ACC112 (cell line): ENCODE measurements around the gene MCC.

Experiments used
- H2AFZ ChIP-seq: fragments of 200-600 bp; sonication (generic); one replicate; pipeline ENCODE4 v1.6.0; 2017; ENCODE audit warnings: antibody characterized with exemption, low read length; ENCODE audit not compliant: unreplicated experiment
- H3K27ac ChIP-seq: fragments of 200-600 bp; sonication (generic); 2 replicates; pipeline ENCODE4 v1.5.1; 2014; ENCODE audit warnings: low read depth, mild to moderate bottlenecking, antibody characterized with exemption, low read length, moderate library complexity
- H3K27me3 ChIP-seq: fragments of 200-600 bp; sonication (generic); 2 replicates; pipeline ENCODE4 v1.6.1; 2014; ENCODE audit warnings: mild to moderate bottlenecking, antibody characterized with exemption, low read length, moderate library complexity, mixed read lengths; ENCODE audit not compliant: insufficient read depth
- H3K36me3 ChIP-seq: fragments of 200-600 bp; sonication (generic); 2 replicates; pipeline ENCODE4 v1.6.1; 2016; ENCODE audit warnings: mild to moderate bottlenecking, antibody characterized with exemption, low read length, moderate library complexity, mixed read lengths; ENCODE audit not compliant: insufficient read depth
- H3K4me1 ChIP-seq: fragments of 200-600 bp; sonication (generic); one replicate; pipeline ENCODE4 v1.6.1; 2016; ENCODE audit warnings: low read length, mixed read lengths; ENCODE audit not compliant: insufficient read depth, unreplicated experiment, control insufficient read depth
- H3K4me3 ChIP-seq: fragments of 200-600 bp; sonication (generic); 2 replicates; pipeline ENCODE4 v1.5.1; 2014; ENCODE audit warnings: mild to moderate bottlenecking, low read depth, low read length
- H3K79me2 ChIP-seq: fragments of 200-600 bp; sonication (generic); one replicate; pipeline ENCODE4 v1.6.0; 2016; ENCODE audit warnings: low read length; ENCODE audit not compliant: control insufficient read depth, unreplicated experiment, insufficient read depth

Gene MCC

GRCh38 chr5:113227798-113228197 lies 260.5 kb downstream of the MCC start:
- Histone ChIP-seq H3K36me3 (no peaks in the 10 kb centered on the region), H2AFZ (no peak overlapping the region), H3K4me1 (peaks cover 29% of the 10 kb centered on the region), H3K4me3 (no peak overlapping the region), H3K27me3 (no peaks in the 10 kb centered on the region), H3K79me2 (no peaks in the 10 kb centered on the region), H3K27ac (no peak overlapping the region)

GRCh38 chr5:113226116-113226736 lies 262.0 kb downstream of the MCC start:
- Histone ChIP-seq H3K4me3 (no peak overlapping the region), H3K27ac (no peak overlapping the region), H3K4me1 (peaks cover 13% of the 10 kb centered on the region), H3K27me3 (no peaks in the 10 kb centered on the region), H3K36me3 (no peaks in the 10 kb centered on the region), H3K79me2 (no peaks in the 10 kb centered on the region), H2AFZ (no peak overlapping the region)

GRCh38 chr5:113225259-113225658 lies 263.0 kb downstream of the MCC start:
- Histone ChIP-seq H3K27ac (no peak overlapping the region), H3K4me1 (peaks cover 4% of the 10 kb centered on the region), H3K4me3 (no peak overlapping the region), H3K36me3 (no peaks in the 10 kb centered on the region), H3K27me3 (no peaks in the 10 kb centered on the region), H3K79me2 (no peaks in the 10 kb centered on the region), H2AFZ (no peak overlapping the region)

- H3K79me2 ChIP-seq = no peaks in the 10 kb centered on the region
- H3K36me3 ChIP-seq = no peaks in the 10 kb centered on the region
- no peak overlapping the region for H2AFZ ChIP-seq
- no peak overlapping the region for H3K4me3 ChIP-seq
- peaks cover 4% of the 10 kb centered on the region for H3K4me1 ChIP-seq
- no peaks in the 10 kb centered on the region for H3K27me3 ChIP-seq
- no peak overlapping the region for H3K27ac ChIP-seq
These were observed 263.6 kb downstream of the MCC start for GRCh38 chr5:113224605-113225065.

GRCh38 chr5:113223831-113224604 lies 264.2 kb downstream of the MCC start:
- Histone ChIP-seq H3K36me3 (no peaks in the 10 kb centered on the region), H3K27ac (no peak overlapping the region), H3K79me2 (no peaks in the 10 kb centered on the region), H3K27me3 (no peaks in the 10 kb centered on the region), H3K4me1 (peaks cover 4% of the 10 kb centered on the region), H2AFZ (no peak overlapping the region), H3K4me3 (no peak overlapping the region)

GRCh38 chr5:113223315-113223714 lies 264.9 kb downstream of the MCC start:
- Histone ChIP-seq H3K4me3 (no peak overlapping the region), H3K27me3 (no peaks in the 10 kb centered on the region), H3K36me3 (no peaks in the 10 kb centered on the region), H3K79me2 (no peaks in the 10 kb centered on the region), H3K4me1 (peaks cover 4% of the 10 kb centered on the region), H2AFZ (no peak overlapping the region), H3K27ac (no peak overlapping the region)

- no peak overlapping the region for H3K27ac ChIP-seq
- H3K27me3 ChIP-seq = no peaks in the 10 kb centered on the region
- peaks cover 4% of the 10 kb centered on the region for H3K4me1 ChIP-seq
- H2AFZ ChIP-seq = no peak overlapping the region
- H3K36me3 ChIP-seq = no peaks in the 10 kb centered on the region
- H3K4me3 ChIP-seq = no peak overlapping the region
- H3K79me2 ChIP-seq = no peaks in the 10 kb centered on the region
These were observed 266.7 kb downstream of the MCC start for GRCh38 chr5:113221294-113222176.

- no peaks in the 10 kb centered on the region for H3K27me3 ChIP-seq
- no peaks in the 10 kb centered on the region for H3K79me2 ChIP-seq
- no peaks in the 10 kb centered on the region for H3K36me3 ChIP-seq
- H3K4me1 ChIP-seq = peaks cover 4% of the 10 kb centered on the region
- no peak overlapping the region for H3K27ac ChIP-seq
- no peak overlapping the region for H3K4me3 ChIP-seq
- H2AFZ ChIP-seq = no peak overlapping the region
These were observed 268.6 kb downstream of the MCC start for GRCh38 chr5:113219695-113220094.

GRCh38 chr5:113218906-113219517 lies 269.2 kb downstream of the MCC start:
- Histone ChIP-seq H3K27ac (no peak overlapping the region), H3K4me1 (peaks cover 4% of the 10 kb centered on the region), H2AFZ (no peak overlapping the region), H3K36me3 (no peaks in the 10 kb centered on the region), H3K27me3 (no peaks in the 10 kb centered on the region), H3K79me2 (no peaks in the 10 kb centered on the region), H3K4me3 (no peak overlapping the region)

- H3K36me3 ChIP-seq = no peaks in the 10 kb centered on the region
- H3K79me2 ChIP-seq = no peaks in the 10 kb centered on the region
- H3K27me3 ChIP-seq = no peaks in the 10 kb centered on the region
- no peak overlapping the region for H2AFZ ChIP-seq
- H3K4me3 ChIP-seq = no peak overlapping the region
- H3K4me1 ChIP-seq = peaks cover 4% of the 10 kb centered on the region
- H3K27ac ChIP-seq = no peak overlapping the region
These were observed 270.1 kb downstream of the MCC start for GRCh38 chr5:113218200-113218599.
